Ramos (cell line): ENCODE results near the gene PIM3.
"Not testable (repeated sequence)": the region's sequence is repeated elsewhere in the genome, so short reads cannot be mapped to it uniquely, and the experiment has no call there.

Experiments
- in situ Hi-C: fragments of 300-500 bp; cut with MboI; formaldehyde crosslinking; loops from one replicate; pipeline ENCODE4 v1.14.3; 2022; ENCODE audit warnings: low sequenced_read_pairs; ENCODE audit not compliant: unreplicated experiment

Gene PIM3

DNA sequence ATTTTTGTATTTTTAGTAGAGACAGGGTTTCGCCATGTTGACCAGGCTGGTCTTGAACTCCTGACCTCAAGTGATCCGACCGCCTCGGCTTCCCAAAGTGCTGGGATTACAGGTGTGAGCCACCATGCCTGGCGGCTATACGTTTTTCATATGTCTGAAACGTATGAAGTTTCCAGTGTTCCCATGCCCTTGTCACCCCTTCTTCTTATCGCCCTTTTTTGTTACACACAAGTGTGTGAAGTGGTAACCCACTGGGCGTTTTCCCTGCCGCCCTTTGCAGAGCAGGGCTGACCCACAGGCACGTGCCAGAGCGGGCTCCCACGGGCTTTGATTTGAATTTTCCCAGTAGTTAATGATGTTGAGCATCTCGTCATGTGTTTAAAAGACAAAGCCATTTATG, 17.0 kb downstream of the PIM3 start:
- in situ Hi-C loops, result no loop called here

DNA sequence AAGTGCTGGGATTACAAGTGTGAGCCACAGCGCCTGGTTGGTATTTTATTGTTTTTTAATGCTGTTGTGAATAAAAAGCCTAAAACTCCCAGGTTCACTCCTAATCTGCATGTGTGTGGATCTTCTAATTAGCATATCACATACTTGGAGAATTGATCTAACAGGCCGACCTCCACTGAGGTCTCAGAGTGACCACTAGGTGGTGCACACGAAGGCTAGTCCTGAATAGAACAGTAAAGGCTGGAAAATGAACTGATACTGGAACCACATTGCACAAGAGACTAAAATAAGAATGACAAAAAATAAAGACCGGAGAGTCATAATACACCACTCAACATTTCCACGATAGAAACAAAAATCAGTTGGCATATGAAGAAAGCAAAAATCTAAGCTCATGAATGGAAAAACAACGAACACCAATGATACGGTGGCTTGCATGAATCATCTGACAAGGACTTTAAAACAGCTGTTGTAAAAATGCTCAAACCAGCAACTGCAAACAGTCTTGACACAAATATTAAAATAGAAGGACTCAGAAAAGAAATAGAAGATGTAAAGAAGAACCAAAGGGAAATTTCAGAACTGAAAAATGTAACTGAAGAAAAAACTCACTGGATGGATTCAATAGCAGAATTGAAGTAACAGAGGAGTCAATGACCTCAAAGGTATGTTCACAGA, 19.2 kb downstream of the PIM3 start:
- in situ Hi-C loops, result no loop called here

DNA sequence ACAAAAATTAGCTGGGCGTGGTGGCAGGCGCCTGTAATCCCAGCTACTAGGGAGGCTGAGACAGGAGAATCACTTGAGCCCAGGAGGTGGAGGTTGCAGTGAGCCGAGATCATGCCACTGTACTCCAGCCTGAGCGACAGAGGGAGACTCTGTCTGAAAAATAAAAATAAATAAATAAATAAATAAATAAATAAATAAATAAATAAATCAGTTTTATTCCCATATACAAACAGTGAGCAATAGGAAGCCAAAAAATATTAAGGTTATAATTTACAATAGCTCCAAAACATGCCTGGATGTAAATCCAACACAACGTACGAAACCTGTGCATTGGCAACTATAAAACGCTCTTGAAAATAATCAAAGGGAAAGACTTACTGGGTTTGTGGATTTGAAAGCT, 21.2 kb downstream of the PIM3 start:
- in situ Hi-C loops, result not testable (repeated sequence)

DNA sequence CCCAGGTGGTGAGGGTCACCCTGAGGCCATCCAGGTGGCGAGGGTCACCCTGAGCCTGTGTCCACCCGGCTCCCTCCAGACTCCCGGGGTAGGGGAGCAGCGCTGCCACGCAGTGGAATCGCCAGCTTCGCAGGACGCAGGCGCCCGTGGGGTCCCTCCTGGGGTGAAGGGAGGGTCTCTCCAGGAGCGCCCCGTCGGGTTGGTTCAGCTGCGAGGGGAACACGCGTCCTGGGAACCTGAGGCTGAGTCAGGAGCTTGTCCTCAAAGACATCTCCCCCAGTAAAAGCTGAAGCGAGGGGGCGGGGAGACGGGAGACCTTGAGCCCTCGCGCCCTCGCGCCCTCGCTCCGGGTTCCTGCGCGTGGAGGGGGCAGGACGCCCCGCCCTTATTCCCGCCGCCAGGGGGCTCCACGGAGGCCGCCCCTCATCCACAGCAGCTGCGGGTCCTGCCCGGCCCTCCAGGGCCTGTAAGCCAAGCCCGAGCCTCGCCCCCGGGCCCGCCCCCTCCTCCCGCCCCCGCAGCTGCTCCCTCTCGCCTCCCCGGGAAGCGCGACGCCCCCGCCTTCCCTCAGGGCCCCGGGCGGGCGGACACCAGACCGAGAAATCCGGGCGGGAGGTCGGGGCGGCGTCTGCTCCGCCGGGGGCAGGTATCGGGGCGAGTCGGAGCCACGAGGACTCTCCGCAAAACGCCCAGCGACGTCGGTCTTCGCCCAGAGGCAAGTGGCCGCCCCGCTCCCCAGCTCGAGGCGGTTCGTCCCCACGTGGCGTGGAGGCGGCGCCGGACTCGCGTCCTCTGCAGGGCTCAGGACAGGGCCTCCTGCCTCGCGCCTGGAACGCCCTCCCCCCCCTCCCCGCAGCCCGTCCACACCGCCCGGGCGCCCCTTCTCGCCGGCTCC, 22.8 kb downstream of the PIM3 start:
- in situ Hi-C loops, result no loop called here

DNA sequence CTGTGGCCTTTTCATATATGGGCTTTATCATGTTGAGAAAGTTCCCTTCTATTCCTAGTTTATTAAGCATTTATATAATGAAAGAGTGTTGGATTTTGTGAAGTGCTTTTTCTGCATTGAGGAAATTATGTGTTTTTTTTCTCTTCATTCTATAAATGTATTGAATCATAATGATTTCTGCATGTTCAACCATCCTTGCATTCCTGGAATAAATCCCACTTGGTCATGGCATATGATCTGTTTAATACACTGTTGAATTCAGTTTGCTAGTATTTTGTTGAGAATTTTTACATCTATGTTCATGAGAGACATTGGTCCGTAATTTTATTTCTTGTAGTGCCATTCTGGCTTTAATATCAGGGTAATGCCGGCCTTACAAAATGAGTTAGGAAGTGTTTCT, 25.8 kb downstream of the PIM3 start:
- in situ Hi-C loops, result no loop called here

DNA sequence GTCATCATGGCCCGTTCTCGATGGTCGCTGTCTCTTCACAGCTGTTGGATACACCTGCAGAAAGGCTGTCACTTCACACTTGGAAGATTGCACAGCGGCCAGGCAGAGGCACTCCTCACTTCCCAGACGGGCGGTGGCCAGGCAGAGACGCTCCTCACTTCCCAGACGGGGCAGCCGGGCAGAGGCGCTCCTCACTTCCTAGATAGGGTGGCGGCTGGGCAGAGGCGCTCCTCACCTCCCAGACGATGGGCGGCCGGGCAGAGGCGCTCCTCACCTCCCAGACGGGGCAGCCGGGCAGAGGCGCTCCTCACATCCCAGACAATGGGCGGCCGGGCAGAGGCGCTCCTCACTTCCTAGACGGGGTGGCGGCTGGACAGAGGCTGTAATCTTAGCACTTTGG, 29.3 kb downstream of the PIM3 start:
- in situ Hi-C loops, result not testable (repeated sequence)

DNA sequence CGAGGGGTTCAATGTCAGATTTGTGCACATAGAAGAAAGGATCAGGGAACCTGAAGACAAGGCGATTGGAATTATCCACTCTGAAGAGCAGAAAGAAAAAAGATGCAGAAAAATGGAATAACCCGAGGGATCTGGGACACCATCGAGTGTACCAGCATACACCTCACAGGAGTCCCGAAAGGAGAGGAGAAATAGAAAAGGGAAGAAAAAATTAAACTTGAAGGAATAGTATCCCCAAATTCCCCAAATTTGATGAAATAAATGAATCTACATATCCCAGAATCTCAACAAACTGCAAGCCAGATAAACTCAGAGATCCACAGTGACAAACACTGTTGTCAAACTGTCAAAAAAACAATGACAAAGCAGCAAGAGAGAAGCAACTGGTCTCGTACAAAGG, 30.6 kb downstream of the PIM3 start:
- in situ Hi-C loops, result no loop called here

DNA sequence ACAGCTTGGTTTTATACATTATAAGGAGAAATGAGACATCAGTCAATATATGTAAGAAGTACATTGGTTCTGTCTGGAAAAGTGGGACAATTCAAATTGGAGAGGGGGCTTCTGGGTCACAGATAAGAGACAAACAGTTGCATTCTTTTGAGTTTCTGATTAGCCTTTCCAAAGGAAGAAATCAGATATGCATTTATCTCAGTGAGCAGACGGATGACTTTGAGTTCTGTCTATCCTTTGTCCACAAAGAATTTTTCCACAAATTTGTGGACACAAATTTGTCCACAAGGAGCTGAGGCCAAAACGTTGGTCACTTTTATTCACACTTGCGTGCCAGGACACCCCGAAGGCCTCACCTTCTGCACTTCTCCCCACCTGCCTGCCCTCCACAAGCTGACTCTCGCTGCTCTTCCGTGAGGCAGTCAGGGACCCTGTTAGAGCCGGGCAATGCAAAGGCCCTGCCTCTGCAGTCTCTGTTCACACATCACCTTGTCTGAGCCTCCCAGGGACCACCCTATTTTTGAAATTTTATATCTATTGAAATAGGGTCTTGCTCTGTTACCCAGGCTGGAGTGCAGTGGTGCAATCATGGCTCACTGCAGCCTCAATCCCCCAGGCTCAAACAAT, 31.4 kb downstream of the PIM3 start:
- in situ Hi-C loops, result no loop called here

DNA sequence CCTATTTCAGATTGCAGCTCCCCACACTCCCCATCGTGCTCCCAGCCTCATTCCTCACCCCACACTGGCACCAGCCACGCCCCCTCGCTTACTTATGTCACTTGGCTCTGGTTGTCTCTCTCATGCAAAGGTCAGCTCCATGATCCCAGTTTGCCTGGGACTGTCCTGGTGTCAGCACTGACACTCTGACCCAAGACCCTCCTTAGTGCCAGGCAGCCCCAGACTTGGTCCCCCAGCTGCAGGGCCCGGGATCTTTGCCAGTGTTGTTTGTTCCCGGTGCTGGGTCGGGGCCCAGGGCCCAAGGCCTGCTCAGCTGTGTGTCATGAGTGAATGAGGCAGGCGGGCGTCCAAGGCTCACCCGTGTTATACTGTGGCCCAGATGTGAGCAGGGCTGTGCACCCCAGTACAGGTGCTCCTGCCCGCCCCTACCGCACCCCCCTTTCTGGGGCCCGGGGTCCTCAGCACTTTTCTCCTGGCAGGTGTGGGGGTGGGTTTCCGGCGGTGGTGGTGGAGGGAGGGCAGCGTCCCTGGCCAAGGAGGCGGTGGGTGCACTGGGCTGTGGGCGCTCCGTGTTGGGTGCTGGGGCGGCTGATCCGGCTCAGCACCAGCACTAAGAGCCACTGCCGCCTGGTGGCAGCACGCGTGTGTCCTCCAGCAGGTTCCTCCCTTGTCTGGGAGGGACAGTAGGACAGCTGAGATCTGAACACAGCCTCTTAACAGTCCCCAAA, 32.5 kb downstream of the PIM3 start:
- in situ Hi-C loops, result no loop called here

DNA sequence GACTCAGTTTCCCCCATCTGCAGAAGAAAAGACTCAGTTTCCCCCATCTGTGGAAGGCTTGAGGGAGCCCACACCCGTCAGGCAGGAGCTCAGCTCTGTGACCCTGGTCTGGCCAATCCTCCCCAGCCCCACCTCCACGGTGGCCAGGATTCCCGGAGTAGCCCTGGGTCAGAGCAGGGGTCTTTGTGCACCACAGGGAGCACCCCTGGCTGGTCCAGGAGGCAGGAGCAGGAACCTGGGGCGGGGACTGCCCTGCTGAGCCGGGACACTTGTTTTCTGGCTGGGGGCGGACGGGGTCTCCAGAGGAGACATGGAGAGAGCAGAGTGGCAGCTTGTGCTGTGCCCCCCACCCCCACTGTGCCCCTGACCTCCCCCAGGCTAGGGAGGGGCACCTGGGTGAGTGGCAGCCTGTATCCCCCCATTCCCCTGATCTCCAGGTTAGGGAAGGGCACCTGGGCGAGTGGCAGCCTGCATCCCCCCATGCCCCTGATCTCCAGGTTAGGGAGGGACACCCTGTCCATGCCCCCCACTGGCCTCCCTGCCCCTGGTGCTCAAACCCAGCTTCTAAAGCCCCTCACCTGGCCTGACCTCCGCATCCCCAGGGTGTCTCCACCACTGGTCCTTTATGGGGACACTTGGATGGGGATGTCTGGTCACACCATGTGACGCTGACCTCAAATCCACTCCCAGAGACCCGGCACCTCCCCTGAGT, 33.2 kb downstream of the PIM3 start:
- in situ Hi-C loops, result no loop called here

DNA sequence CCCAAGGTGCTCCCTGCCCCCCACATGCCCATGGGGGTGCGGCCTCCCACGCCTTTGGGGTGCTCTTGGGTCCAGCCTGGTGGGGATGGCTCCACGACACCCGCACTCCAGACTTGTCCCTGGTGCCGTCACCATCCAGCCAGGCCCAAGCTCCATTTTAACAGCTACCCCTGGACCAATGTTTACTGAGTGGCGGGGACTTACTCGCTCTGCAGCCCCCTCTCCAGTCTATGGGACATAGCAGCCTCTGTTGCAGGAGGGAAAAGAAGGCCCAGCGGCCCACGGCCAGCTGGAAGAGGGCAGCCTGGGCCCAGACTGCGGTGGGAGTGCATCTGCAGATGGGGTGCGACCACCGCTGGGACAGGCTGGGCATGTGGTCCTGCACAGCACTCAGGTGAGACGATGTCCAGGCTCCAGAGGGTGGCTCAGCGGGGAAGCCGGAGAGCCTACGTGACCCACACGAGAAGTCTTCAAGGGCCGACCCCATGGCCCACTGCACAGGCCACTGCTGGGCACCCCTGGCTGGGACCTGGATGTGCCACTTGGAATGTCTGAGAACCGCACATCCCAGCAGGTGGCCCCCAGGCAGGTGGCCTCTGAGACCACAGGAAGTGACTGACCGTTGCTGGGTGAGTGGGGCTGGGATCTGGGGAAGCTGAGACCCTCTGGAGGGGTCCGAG, 33.9 kb downstream of the PIM3 start:
- in situ Hi-C loops, result no loop called here

DNA sequence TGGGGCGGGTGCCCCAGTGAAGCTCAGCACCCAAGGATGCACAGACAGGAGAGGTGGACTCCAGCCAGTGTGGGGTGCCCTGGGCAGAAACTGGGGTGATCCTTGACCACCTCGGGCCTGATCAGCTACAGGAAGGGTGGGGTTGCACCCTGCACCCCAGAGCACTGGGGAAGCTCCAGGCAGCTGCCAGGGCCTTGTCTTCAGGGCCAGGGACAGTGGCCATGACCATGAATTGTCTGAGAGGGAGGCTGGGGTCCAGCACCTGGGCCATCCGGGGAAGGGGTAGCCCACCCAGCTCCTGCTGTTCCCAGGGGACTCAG, 34.4 kb downstream of the PIM3 start:
- in situ Hi-C loops, result no loop called here

DNA sequence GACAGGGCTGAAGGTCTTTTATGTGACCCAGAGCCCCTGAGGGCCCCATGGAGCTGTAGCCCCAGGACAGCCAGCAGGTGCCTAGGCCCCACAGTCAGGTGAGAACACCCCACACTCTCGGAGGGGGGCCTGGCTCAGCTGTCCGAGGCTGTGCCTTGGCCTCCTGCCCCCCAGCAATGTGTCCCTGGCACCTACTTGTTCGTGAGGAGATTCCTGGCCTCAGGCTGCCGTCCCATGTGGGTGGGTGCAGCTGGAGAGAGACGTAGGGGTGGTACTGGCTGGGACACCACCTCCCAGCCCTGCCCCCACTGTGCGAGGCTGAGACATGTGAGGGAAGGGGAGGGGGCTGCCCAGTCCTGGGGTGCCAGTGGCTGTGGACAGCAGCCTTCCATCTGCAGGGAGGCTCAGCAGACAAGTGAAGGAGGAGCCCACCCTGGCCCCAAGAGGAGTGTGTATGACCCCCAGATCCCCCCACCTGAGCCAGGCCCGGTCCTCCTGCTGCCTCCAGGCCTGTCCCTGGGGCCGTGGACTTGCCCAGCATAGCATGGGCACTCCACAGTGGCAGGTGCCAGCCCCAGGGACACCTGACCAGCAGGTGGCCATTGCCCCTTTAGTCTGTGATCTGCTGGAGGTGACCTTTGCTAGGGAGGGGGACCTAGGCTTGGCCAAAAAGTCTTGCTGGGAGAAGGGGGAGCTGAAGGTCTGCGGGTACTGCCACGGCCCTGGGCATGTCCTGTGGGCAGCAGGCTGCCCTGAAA, 35.0 kb downstream of the PIM3 start:
- in situ Hi-C loops, result no loop called here

DNA sequence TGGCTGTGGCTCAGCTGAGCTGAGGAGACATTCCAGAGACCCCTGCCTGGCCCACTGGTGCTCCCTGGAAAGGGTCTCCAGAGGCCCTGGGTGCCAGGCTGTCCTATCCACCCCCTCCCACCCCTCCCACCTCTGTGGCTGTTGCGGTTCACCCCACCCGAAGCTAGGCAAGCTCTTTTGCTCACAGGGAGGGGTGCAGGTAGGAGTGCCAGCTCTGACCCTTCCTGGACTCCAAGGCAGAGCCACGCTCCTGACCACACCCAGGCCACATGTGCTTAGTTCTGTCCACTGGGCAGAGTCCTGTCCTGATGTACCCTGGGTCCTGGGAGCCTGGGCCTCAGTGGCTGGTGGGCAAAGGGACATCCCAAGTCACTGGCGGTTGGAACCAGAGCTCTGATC, 35.5 kb downstream of the PIM3 start:
- in situ Hi-C loops, result no loop called here

DNA sequence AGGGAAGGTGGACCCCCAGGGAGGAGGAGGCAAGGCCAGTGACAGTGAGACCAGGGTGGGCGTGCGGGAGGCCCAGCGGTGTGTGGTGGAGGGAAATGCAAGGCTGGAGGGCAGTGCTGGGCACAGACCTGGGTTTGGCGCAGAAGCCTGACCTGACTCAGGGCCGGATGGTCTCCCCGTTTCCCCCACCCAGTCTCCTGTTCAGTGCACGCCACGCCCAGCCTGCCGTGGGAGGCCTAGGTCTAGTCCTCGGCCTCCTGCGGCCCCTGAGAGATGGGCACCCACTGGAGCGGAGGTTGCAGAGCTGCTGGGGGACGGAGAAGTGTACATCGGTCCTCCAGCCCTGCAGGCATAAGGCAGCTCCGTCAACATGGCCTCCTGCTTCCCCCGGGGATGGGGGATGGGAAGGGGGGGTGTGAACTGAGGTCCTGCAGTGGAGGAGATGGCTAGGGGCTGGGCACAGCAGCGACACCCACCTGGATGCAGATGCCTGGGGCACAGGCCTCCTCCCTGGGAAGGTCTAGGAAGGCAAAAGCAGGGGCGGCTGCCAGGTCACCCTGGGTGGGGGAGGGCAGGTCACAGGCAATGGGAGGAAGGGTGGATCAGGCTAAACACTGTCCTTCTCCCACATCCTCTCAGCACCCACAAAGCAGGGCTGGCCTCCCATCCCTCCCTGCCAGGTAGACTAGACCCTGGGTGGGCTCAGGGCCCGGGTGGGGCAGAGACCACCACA, 36.1 kb downstream of the PIM3 start:
- in situ Hi-C loops, result no loop called here

DNA sequence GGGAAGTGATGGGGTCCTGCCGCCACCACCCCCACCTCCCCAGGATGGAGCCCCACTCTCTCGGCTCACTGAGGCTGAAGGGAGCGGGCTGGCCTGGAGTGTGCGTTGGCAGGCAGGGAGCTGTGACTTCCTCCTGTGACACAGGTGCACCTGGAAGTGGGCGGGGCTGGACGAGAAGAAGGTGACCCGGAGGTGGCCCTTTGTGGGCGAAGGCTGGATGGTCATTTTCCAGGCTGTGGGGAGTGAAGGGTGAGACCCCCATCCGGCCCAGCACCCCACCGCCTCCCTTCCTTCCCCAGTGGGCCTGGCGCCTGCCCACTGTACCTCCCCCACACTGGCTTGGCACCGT, 36.7 kb downstream of the PIM3 start:
- in situ Hi-C loops, result no loop called here

DNA sequence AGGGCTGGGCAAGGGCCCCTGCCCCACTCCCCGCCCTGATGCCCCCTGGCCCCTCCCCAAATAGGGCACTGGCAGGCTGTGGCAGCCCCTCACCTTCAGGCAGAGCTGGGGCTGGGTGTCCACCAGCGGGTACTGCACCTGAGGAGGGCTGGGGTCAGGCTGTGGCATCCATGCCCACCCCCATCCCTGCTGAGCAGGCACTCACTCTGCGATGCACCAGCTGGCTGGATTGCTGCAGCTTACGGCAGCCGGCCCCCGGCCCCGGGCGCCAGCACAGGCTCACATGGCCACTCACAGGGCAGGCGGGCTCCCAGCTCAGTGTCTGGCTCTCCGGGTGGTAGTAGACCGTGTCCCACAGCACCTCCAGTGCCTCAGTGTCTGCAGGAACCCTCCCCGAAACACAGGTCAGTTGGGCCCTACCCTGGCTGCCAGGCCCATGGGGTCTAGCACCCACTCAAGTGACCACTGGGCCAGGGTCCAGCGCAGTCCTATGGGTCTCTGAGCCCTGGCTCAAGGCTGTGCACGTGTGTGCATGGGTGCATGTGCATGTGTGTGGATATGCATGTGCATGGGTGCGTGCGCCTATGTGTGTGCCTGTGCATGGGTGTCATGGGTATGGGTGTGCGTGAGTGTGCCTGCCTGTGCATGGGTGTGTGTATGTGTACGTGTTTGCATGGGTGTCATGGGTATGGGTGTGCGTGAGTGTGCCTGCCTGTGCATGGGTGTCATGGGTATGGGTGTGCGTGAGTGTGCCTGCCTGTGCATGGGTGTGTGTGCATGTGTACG, 37.6 kb downstream of the PIM3 start:
- in situ Hi-C loops, result no loop called here

DNA sequence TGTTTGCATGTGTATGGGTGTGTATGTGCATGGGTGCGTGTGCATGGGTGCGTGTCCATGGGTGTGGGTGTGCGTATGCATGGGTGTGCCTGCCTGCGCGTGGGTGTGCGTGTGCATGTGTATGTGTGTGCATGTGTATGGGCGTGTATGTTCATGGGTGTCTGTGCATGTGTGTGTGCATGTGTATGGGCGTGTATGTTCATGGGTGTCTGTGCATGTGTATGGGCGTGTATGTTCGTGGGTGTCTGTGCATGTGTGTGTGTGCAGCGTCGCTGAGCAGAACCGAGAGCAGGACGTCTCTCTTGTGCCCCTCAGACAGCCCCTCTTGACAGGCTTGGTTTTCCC, 38.1 kb downstream of the PIM3 start:
- in situ Hi-C loops, result no loop called here
